Effector memory CD4-positive, alpha-beta T cell (primary cell): ENCODE results near the gene ZCCHC3.
"Not testable (repeated sequence)": the region's sequence is repeated elsewhere in the genome, so short reads cannot be mapped to it uniquely, and the experiment has no call there.

Source experiments
- DNase-seq, 3 donors: peaks; one replicate each; pipeline ENCODE4 v3.0.0-alpha.2; 2020
- H3K27ac ChIP-seq: 2 replicates; pipeline ENCODE4 v1.7.0; 2013; ENCODE audit warnings: mild to moderate bottlenecking, low read length, moderate library complexity; ENCODE audit not compliant: insufficient read depth, poor library complexity, severe bottlenecking
- H3K27me3 ChIP-seq: replicated peaks from 2 replicates; pipeline ENCODE4 v1.7.0; 2013; ENCODE audit warnings: mild to moderate bottlenecking, low read length; ENCODE audit not compliant: insufficient read depth, control insufficient read depth, poor library complexity, severe bottlenecking
- H3K36me3 ChIP-seq: 2 replicates; pipeline ENCODE4 v1.7.0; 2013; ENCODE audit warnings: mild to moderate bottlenecking, low read length, moderate library complexity; ENCODE audit not compliant: control insufficient read depth, insufficient read depth
- H3K4me1 ChIP-seq: 2 replicates; pipeline ENCODE4 v1.7.0; 2013; ENCODE audit warnings: low read length, mild to moderate bottlenecking; ENCODE audit not compliant: control insufficient read depth, insufficient read depth, poor library complexity, severe bottlenecking
- H3K4me3 ChIP-seq: 2 replicates; pipeline ENCODE4 v1.7.0; 2013; ENCODE audit warnings: low read length, low read depth, mild to moderate bottlenecking; ENCODE audit not compliant: insufficient read depth, poor library complexity, severe bottlenecking
- H3K9me3 ChIP-seq: 2 replicates; pipeline ENCODE4 v1.7.0; 2013; ENCODE audit warnings: mild to moderate bottlenecking, low read length, moderate library complexity; ENCODE audit not compliant: control insufficient read depth
- total RNA-seq, 3 donors: gene quantifications; one replicate each; lab custom pipeline; 2026; lab: John Stamatoyannopoulos, UW

Gene ZCCHC3, protein sequence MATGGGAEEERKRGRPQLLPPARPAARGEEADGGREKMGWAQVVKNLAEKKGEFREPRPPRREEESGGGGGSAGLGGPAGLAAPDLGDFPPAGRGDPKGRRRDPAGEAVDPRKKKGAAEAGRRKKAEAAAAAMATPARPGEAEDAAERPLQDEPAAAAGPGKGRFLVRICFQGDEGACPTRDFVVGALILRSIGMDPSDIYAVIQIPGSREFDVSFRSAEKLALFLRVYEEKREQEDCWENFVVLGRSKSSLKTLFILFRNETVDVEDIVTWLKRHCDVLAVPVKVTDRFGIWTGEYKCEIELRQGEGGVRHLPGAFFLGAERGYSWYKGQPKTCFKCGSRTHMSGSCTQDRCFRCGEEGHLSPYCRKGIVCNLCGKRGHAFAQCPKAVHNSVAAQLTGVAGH
- 32.5 to 49.8 (median 42.9) reads per million in 3 donors for total RNA-seq

DNA sequence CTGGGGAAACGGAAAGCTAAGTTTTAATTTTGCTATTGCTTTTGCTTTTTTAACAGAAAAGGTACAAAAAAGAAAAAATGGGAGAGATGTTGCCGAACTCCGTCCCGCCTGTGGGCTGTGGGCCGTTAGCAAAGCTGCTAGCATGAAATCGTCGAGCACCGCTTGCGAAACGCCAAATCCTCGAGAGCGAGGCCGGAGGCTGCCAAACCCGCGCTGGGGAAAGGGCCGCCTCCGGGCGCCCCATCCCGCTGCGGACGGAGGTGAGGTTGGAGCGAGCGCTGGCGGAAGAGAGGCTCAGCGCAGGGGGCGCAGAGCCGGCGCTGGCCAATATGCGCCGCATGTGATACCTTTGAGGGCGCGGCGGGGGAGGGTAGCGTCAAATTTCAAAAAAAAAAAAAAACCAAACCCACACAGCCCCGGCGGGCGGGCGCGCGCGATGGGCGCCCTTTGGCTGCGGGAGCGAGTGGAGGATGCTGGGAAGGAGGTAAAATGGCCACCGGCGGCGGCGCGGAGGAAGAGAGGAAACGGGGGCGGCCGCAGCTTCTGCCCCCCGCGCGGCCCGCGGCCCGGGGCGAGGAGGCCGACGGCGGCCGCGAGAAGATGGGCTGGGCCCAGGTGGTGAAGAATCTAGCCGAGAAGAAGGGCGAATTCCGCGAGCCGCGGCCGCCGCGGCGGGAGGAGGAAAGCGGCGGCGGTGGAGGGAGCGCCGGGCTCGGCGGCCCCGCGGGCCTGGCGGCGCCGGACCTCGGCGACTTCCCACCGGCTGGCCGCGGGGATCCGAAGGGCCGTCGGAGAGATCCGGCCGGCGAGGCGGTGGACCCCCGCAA, at the start of gene ZCCHC3:
Gene ZCCHC3, plus strand, starts transcription at position 473 of the 827 bp plus-strand sequence. Its CDS starts 17 bp downstream, at position 490.
- DNase-seq = peak; percentile 67 to 73 (median 72)
- no peaks in the 10 kb centered on the region for H3K36me3 ChIP-seq
- H3K27me3 ChIP-seq = no peaks in the 10 kb centered on the region
- H3K4me3 ChIP-seq = peak within 1 kb of the TSS; percentile 75
- peak within 1 kb of the TSS; percentile 85 for H3K27ac ChIP-seq
- peaks cover 29% of the 10 kb centered on the region for H3K4me1 ChIP-seq
- no peaks in the 10 kb centered on the region for H3K9me3 ChIP-seq

DNA sequence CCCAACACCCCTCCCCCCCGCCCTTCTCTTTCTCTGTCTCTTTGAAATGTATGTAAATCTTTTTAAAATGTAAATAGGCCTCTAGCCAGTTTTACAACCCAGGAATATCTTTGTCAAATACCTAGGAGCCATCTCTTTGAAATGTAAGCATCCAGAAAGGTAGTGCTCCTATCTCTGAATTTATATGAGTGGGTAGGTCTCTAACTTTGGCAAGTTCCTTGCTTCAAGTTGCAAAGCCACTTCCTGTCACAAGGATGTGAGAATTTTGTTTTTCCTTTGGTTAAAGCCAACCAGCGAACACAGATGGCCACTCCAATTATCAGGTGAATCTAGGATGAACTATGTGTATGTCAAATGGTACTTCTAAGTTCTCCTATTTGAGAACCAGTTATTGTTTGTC, 46.0 kb upstream of the ZCCHC3 start:
- Histone ChIP-seq H3K27me3 (no peaks in the 10 kb centered on the region), H3K9me3 (no peaks in the 10 kb centered on the region), H3K27ac (no peak overlapping the region), H3K4me1 (no peaks in the 10 kb centered on the region), H3K36me3 (no peaks in the 10 kb centered on the region), H3K4me3 (no peak overlapping the region)
- no peak for DNase-seq

DNA sequence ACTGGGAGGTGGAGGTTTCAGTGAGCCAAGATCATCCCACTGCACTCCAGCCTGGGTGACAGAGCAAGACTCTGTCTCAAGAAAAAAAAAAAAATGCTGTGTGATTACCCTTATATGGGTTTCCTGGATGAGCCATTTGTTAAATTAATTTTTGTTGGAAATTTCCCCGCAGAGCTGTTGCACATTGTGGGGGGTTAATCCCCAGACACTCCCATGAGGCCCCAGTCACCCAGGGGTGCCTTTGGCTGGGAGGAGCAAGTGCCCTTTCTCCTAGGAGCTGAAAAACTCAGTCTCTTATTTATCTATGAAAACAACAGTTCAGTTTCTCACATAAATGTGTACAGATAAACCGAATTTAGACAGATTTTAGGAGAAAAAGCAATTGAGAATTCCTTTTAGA, 44.6 kb upstream of the ZCCHC3 start:
- Histone ChIP-seq H3K36me3 (no peaks in the 10 kb centered on the region), H3K27me3 (no peaks in the 10 kb centered on the region), H3K27ac (no peak overlapping the region), H3K4me1 (no peaks in the 10 kb centered on the region), H3K9me3 (no peaks in the 10 kb centered on the region), H3K4me3 (no peak overlapping the region)
- no peak for DNase-seq

DNA sequence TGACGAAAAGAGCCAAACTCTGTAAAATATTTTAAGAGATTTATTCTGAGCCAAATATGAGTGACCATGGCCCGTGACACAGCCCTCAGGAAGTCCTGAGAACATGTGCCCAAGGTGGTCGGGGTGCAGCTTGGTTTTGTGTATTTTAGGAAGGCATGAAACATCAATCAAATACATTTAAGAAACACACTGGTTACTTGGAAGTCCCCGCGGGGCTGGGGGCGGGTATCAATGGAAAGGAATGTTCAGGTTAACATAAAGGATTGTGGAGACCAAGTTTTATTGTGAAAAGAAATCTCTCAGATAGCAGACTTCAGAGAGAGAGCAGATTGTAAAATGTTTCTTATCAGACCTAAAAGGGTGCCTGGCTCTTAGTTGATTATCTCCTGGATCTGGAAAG, 43.9 kb upstream of the ZCCHC3 start:
- H3K27me3 ChIP-seq, H3K9me3 ChIP-seq, H3K4me1 ChIP-seq, H3K27ac ChIP-seq, H3K4me3 ChIP-seq, DNase-seq, H3K36me3 ChIP-seq: not testable (repeated sequence)

DNA sequence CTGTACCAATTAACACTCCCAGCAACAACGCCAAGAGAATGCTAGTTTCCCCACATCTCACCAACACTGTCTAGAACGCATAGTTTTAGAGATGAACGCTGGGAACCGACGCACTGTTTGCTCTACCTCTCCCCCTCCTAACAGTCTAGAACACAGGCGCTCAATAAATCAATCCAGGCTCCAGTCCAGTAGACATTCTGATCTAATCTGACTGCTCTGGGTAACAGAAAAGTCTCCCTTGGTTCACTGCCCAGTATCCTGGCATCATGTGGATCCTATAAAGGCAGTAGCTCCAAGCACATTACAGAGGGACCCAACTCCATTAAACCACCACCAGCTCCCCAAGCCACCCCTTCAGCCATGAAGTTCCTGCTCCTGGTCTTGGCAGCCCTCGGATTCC, 40.0 kb upstream of the ZCCHC3 start, which contains the start of gene DEFB132:
Gene DEFB132, plus strand, starts transcription at position 306 of the 400 bp plus-strand sequence. Its CDS starts 55 bp downstream, at position 361.
- H3K36me3 ChIP-seq = no peaks in the 10 kb centered on the region
- H3K27ac ChIP-seq = no peak within 1 kb of the TSS
- no peak within 1 kb of the TSS for H3K4me3 ChIP-seq
- H3K4me1 ChIP-seq = no peaks in the 10 kb centered on the region
- H3K9me3 ChIP-seq = no peaks in the 10 kb centered on the region
- no peak for DNase-seq
- H3K27me3 ChIP-seq = no peaks in the 10 kb centered on the region

DNA sequence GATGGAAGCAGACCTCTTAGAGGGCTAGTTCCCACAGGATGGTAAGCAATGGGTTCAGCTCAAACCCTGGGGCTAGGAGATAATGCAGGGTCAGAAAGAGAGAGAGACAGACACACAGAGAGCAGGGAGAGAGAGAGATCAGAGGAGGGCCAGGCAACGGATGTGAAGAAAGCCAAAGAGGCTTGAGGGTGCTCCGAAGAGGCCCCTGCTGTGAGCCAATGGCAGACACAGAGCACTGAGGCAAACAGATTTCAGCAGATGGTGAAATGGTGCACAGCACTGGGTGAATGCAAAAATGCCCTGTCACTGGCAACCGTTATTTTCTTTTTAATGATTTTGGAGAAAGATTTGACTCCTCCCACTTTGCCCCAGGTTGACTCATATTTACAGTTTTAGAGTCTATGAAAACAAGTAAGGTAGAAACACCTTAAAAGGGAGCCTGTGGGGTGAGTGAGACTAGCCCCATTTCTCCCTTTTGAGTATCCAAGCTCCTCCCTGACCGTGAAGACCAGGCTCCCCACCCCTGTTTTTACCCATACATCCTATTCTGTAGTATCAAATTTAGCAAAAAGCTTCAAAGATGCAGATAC, 39.0 kb upstream of the ZCCHC3 start:
- Histone ChIP-seq H3K4me1 (no peaks in the 10 kb centered on the region), H3K27ac (no peak overlapping the region), H3K4me3 (no peak overlapping the region), H3K36me3 (no peaks in the 10 kb centered on the region), H3K9me3 (no peaks in the 10 kb centered on the region), H3K27me3 (no peaks in the 10 kb centered on the region)
- DNase-seq = no peak

DNA sequence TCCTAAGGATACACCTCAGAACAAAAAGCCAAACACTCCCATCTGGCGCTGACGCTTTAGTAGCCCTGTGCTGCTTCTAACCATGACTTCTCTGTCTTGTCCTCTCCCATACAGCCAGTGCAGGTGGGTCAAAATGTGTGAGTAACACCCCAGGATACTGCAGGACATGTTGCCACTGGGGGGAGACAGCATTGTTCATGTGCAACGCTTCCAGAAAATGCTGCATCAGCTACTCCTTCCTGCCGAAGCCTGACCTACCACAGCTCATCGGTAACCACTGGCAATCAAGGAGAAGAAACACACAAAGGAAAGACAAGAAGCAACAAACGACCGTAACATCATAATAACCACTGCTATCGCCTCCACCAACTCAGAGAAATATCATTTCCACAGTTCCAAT, 38.4 kb upstream of the ZCCHC3 start:
- no peaks in the 10 kb centered on the region for H3K27me3 ChIP-seq
- no peak for DNase-seq
- no peaks in the 10 kb centered on the region for H3K36me3 ChIP-seq
- H3K4me3 ChIP-seq = no peak overlapping the region
- H3K27ac ChIP-seq = no peak overlapping the region
- H3K9me3 ChIP-seq = no peaks in the 10 kb centered on the region
- H3K4me1 ChIP-seq = no peaks in the 10 kb centered on the region

DNA sequence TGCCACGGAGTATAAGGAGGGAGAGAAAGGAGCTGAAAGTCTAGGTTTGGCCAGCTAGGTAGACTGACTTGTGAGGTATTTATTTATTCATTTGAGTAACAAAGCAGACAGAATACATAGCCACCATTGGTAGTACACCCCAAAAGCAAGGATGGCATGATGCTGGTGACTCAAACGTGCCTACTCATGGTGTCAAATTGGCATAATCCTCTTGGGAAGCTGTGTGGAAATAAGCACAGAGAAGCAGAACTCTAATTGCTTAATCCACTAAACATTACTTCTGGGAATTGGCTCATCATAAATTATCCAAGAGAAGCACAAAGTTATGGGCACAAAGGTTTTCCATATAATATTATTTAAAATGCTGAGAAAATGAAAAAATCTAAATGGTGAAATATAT, 37.4 kb upstream of the ZCCHC3 start:
- Histone ChIP-seq H3K27me3 (no peaks in the 10 kb centered on the region), H3K9me3 (no peaks in the 10 kb centered on the region), H3K27ac (no peak overlapping the region), H3K4me3 (no peak overlapping the region), H3K4me1 (no peaks in the 10 kb centered on the region), H3K36me3 (no peaks in the 10 kb centered on the region)
- DNase-seq = no peak

DNA sequence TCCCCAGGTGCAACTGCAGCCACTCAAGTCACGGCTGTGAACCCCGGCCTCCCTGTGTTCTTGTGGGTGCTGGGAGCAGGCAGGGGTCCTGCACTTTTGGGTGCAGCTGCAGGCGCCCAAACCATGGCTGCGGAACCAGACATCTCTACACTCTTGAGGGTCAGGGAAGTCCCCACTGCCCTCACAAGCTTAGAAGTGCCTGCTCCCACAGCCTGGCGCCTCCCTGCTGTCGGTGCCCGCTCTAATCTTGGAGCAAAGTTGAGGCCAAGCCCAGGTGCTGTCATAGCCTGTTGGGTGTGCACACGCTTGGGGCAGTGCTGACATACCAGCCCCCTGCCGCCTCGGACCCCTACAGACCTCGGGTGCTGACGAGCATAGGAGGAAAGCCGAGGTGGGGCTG, 33.7 kb upstream of the ZCCHC3 start:
- H3K4me1 ChIP-seq = peaks cover 8% of the 10 kb centered on the region
- no peaks in the 10 kb centered on the region for H3K36me3 ChIP-seq
- H3K27ac ChIP-seq = no peak overlapping the region
- no peaks in the 10 kb centered on the region for H3K9me3 ChIP-seq
- H3K27me3 ChIP-seq = no peaks in the 10 kb centered on the region
- no peak for DNase-seq
- H3K4me3 ChIP-seq = no peak overlapping the region
